ENCODE measurements around the gene ARHGAP33.
"Not testable (repeated sequence)": the region's sequence is repeated elsewhere in the genome, so short reads cannot be mapped to it uniquely, and the experiment has no call there.

ARHGAP33 gene

DNA sequence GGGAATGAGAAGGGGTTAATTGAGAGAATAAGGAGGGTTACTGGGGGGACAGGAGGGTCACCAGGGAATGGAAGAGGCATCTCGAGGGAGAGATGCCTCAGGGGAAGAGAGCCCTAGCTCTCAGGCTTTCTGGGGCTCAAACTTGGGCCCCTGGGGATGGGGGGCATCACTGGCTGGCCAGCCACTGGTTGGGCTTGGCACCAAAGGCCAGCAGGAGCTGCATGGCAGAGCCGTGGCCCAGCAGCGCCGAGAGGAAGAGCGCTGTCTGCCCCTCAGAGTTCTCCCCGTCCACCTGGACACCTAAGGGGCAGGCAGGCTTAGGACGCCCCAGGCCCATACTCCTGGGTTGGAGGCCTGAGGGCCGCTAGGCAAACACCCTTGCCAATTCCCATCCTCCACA, 17.5 kb downstream of the ARHGAP33 start:
- TF ChIP-seq, protein P1, sequence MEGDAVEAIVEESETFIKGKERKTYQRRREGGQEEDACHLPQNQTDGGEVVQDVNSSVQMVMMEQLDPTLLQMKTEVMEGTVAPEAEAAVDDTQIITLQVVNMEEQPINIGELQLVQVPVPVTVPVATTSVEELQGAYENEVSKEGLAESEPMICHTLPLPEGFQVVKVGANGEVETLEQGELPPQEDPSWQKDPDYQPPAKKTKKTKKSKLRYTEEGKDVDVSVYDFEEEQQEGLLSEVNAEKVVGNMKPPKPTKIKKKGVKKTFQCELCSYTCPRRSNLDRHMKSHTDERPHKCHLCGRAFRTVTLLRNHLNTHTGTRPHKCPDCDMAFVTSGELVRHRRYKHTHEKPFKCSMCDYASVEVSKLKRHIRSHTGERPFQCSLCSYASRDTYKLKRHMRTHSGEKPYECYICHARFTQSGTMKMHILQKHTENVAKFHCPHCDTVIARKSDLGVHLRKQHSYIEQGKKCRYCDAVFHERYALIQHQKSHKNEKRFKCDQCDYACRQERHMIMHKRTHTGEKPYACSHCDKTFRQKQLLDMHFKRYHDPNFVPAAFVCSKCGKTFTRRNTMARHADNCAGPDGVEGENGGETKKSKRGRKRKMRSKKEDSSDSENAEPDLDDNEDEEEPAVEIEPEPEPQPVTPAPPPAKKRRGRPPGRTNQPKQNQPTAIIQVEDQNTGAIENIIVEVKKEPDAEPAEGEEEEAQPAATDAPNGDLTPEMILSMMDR (IDR thresholded peaks at IDR 0.05; ENCODE audit: insufficient read depth, low read depth, low read length, missing control alignments): no peak
- H3K4me3 ChIP-seq (ENCODE audit: low read depth, low read length): no peak overlapping the region
- DNase-seq (ENCODE audit: low read depth): no peak

DNA sequence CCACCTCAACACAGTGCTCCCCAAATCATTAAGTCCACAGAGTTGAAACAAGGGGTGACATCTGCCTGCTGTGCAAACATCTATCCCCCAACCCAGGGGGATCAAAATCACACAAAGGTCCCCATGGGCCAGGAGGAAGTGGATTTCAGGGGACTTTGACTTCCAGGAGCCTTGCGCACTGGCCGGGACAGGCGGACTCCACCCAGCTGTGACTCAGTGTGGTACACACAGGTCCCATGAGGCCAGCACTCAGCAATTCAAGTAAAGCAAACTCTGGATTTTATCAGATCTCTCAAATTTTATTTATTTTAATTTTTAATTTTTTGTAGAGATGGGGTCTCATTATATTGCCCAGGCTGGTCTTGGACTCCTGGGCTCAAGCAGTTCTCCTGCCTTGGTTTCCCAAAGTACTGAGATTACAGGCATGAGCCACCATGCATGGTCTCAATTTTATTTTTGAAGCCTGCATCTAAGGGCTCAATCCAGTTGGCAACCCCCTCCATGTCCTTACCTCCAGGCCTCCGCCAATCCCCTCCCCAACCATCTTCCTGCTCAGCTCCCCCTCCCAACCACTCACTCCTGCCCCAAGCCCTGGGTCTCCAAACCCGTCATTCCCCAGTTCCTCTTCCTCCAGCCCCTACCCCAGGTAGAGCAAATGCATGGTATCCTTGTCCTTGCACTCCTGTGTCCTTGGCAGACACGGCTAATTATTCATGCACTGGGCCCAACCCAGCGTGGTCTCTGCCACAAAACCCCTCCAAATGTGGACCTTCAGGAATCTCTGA, 18.2 kb downstream of the ARHGAP33 start:
- H3K4me3 ChIP-seq (ENCODE audit: low read depth, low read length): no peak overlapping the region
- DNase-seq (ENCODE audit: low read depth): no peak
- TF ChIP-seq, protein P1 (IDR thresholded peaks at IDR 0.05; ENCODE audit: insufficient read depth, low read depth, low read length, missing control alignments): no peak

DNA sequence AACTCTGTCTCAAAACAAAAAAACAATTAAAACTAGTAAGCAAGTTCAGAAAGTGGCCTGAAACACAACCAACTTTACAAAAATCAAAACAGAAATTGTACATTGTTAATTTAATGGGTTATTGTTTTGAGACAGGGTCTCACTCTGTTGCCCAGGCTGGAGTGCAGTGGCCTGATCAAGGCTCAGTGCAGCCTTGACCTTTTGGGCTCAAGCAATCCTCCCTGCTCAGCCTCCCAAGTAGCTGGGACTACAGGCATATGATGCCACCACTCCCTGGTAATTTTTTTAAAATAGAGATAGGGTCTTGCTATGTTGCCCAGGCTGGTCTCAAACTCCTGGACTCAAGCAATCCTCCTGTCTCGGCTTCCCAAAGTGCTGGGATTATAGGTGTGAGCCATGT, 20.2 kb downstream of the ARHGAP33 start:
- not testable (repeated sequence) for DNase-seq (ENCODE audit: low read depth); H3K4me3 ChIP-seq (ENCODE audit: low read depth, low read length)

DNA sequence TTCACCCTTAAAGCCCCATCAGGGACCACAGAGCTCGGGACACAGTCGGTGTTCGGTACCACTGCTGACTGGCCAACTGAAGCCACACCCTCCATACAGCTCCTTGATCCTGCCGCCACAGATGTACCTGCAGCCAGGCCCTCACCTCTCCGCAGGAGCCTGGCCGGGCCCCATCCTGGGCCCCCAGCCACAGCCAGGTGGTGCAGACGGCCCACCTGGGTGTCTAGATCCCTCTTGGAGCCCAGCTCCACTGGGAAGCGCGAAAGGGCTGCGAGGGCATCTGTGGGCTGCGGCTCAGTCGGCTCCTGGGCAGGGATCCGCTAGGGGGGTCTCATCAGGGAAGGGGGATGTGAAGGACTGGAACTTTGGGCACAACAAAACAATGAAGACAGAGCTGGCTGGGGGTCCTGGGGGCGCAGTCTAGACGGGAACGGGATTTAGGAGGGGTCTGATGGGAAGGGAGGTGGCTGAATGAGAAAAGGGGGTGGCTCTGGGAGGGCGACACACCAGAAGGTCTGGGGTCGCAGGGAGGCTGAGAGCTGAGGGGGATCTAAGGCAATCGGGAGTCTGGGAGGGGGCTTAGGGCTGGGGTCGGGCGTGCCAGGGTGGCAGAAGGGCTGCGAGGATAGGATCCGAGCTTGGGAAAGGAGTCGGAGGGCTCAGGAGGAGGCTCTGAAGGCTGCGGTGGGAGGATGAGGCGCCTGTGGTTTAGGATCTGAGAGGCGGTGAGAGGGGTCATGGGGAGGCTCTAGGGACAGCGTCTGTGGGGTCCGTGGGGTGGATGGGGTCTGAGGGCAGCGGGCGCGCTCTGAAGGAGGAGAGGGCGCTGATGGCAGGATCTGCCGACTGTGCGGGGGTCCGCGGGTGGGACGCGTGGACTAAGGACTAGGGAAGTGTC, 21.5 kb downstream of the ARHGAP33 start:
- no peak overlapping the region for H3K4me3 ChIP-seq (ENCODE audit: low read depth, low read length)
- TF ChIP-seq, protein P1 (IDR thresholded peaks at IDR 0.05; ENCODE audit: insufficient read depth, low read depth, low read length, missing control alignments): no peak
- no peak for DNase-seq (ENCODE audit: low read depth)

DNA sequence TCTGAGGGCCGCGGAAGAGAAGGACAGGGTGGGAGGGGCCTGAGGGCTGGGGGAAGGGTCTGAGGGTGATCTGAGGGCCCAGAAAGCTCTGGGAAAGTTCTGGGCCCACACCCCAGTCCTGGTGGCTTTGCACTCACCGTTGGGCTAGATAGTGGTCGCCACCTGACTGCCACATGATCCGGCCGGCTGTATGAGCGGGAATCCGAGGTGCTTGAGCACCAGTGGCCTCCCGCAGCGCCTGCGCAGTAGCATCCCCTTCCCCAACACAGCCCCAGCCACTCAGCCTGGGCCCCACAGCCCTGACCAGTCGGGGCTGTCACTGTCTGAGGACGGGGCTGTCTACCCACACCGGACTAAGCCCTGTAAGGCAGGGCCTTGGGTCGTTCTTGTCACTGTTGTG, 22.3 kb downstream of the ARHGAP33 start:
- no peak for DNase-seq (ENCODE audit: low read depth)
- TF ChIP-seq, protein P1 (IDR thresholded peaks at IDR 0.05; ENCODE audit: insufficient read depth, low read depth, low read length, missing control alignments): no peak
- no peak overlapping the region for H3K4me3 ChIP-seq (ENCODE audit: low read depth, low read length)

DNA sequence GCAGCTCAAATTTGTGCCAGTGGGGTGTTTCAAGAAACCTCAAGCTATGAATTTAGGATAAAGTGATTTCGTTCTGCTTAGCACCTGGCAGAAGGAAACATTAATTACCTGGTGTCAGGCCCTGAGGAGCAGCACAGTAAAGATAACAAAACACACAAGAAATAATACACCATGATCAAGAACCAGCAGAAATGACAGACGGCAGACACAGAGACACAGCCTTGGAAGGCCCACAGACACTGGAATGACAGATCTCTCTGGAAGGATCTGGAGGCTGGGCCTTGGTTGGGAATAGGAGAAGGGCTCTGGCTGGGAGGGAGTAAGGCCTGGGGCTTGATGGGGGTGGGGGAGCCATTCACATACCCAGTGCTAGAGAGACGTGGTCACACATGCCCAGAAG, 26.5 kb downstream of the ARHGAP33 start:
- DNase-seq (ENCODE audit: low read depth): no peak
- TF ChIP-seq, protein P1 (IDR thresholded peaks at IDR 0.05; ENCODE audit: insufficient read depth, low read depth, low read length, missing control alignments): no peak

DNA sequence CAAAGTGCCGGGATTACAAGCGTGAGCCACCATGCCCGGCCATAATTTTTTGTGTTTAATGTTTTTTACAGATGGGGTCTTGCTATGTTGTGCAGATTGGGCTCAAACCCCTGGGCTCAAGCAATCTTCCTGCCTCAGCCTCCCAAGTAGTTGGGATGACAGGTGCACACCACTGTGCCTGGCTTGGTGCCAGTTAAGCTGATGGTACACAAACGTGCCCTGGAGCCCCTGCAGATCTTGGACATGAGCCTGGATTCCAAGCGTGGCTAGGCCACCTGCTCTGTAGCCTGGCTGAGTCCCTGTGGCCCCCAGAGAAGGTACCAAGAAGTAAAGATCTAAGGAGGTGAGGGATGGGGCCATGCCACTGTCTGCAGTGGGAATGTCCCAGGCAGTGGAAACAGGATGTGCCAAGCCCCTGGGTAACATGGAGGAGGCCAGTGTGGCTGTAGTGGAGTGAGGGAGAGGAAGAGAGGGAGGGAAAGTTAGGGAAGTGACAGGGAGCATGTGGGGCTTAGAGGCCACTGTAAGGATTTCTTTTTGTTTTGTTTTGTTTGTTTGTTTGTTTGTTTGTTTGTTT, 30.2 kb downstream of the ARHGAP33 start:
- no peak overlapping the region for H3K4me3 ChIP-seq (ENCODE audit: low read depth, low read length)
- DNase-seq (ENCODE audit: low read depth): no peak
- TF ChIP-seq, protein P1 (IDR thresholded peaks at IDR 0.05; ENCODE audit: insufficient read depth, low read depth, low read length, missing control alignments): no peak

More for the DNA sequence above, 26.5 kb downstream of the ARHGAP33 start:
- no peak overlapping the region for H3K4me3 ChIP-seq (ENCODE audit: low read depth, low read length)
